Measurements from ENCODE around the gene COL20A1. TPM values are rescaled to one million over a fixed set of nuclear protein-coding genes. Genes with fewer than 3 reads are reported as not detected.
A peak's percentile ranks its signal among the peaks of the same experiment; 100 is the strongest.
"Not testable (repeated sequence)": the region's sequence is repeated elsewhere in the genome, so short reads cannot be mapped to it uniquely, and the experiment has no call there.

COL20A1 gene
- total RNA-seq, 1 donor from 2014 or later: not detected

DNA sequence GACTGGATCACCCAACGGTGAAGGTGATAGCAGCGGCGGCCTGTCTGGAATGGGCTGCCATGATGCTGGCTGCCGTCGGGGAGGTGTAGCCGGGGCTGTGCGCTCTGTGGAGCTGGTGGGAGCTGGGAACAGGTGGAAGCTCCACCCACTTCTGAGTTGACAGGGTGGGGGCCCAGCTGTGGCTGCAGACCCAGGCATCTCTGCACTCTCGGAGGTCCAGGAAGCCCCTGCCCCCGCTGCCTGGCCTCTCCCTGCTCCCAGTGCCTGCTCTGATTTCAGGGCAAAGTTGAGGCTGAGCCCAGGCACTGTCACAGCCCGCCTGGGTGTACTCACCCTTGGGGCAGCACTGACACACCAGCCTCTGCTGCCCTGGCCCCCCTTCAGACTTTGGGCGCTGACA lies 86.3 kb downstream of the COL20A1 start:
- no peak overlapping the region for H3K4me3 ChIP-seq
- intact Hi-C loops (cut with DNase I): loop anchor here (5.0 kb wide), 1 partner anchor 67 kb away; no protein-coding TSS in a partner anchor
- no peaks in the 10 kb centered on the region for H3K27me3 ChIP-seq

DNA sequence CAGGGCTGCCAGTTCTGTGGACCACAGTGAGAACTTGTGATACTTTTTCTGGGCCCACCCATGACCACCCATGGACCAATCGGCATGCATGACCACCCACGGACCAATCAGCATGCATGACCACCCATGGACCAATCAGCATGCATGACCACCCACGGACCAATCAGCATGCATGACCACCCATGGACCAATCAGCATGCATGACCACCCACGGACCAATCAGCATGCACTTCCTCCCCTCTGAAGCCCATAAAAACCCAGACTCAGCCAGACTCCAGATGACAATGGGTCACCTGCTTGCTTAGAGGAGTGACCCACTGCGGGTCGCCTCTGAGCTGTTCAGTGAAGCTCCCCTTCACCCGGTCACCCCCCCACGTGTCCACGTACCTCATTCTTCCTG lies 86.9 kb downstream of the COL20A1 start:
- H3K4me1 ChIP-seq; DNase-seq (ENCODE audit: extremely low spot score in 2 of 2); H3K9me3 ChIP-seq; H3K36me3 ChIP-seq; H3K27ac ChIP-seq; H3K4me3 ChIP-seq; H3K27me3 ChIP-seq: not testable (repeated sequence)
- intact Hi-C loops (cut with DNase I): loop anchor here (5.0 kb wide), 1 partner anchor 68 kb away; no protein-coding TSS in a partner anchor

More for the DNA sequence above, 86.3 kb downstream of the COL20A1 start:
- DNase-seq (ENCODE audit: extremely low spot score in 2 of 2): no peak
- Histone ChIP-seq H3K27ac (no peak overlapping the region), H3K9me3 (no peaks in the 10 kb centered on the region), H3K36me3 (no peaks in the 10 kb centered on the region), H3K4me1 (no peaks in the 10 kb centered on the region)
- TF ChIP-seq, protein P1, sequence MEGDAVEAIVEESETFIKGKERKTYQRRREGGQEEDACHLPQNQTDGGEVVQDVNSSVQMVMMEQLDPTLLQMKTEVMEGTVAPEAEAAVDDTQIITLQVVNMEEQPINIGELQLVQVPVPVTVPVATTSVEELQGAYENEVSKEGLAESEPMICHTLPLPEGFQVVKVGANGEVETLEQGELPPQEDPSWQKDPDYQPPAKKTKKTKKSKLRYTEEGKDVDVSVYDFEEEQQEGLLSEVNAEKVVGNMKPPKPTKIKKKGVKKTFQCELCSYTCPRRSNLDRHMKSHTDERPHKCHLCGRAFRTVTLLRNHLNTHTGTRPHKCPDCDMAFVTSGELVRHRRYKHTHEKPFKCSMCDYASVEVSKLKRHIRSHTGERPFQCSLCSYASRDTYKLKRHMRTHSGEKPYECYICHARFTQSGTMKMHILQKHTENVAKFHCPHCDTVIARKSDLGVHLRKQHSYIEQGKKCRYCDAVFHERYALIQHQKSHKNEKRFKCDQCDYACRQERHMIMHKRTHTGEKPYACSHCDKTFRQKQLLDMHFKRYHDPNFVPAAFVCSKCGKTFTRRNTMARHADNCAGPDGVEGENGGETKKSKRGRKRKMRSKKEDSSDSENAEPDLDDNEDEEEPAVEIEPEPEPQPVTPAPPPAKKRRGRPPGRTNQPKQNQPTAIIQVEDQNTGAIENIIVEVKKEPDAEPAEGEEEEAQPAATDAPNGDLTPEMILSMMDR (IDR thresholded peaks at IDR 0.05): no peak
- TF ChIP-seq POLR2A (IDR thresholded peaks at IDR 0.05): no peak
- no peak for TF ChIP-seq POLR2AphosphoS5 (IDR thresholded peaks at IDR 0.05; ENCODE audit: insufficient read depth in 1 of 2, low read depth in 1 of 2)

DNA sequence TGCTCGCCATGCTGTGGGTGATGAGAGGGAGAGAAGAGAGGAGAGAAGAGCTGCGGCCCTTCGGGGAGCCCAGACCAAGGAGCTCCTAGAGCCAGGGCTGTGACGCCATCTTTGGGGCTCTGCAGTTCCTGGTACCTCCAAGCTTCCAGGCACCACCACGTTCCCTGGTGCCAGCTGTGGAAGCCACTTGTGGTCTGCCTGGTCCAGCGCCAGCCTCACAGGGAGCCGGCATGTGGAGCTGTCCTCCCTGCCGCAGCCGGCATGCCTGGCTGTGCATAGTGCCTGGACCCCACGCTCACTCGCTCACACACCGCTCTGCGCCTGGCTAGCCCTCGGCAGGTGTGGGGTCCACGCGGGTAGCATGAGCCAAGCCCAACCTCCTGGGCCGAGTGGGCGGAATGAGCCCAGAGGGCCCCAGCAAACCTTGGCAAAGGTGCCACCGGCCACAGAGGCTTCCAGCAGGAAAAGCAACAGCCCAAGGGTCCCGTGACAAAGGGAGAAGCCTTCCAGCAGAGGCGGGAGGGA lies 87.4 kb downstream of the COL20A1 start:
- H3K4me1 ChIP-seq: no peaks in the 10 kb centered on the region
- H3K27me3 ChIP-seq: no peaks in the 10 kb centered on the region
- H3K36me3 ChIP-seq: no peaks in the 10 kb centered on the region
- H3K4me3 ChIP-seq: no peak overlapping the region
- H3K9me3 ChIP-seq: no peaks in the 10 kb centered on the region
- TF ChIP-seq POLR2A (IDR thresholded peaks at IDR 0.05) (no peak), POLR2AphosphoS5 (IDR thresholded peaks at IDR 0.05; ENCODE audit: insufficient read depth in 1 of 2, low read depth in 1 of 2) (no peak)
- TF ChIP-seq, protein P1 (IDR thresholded peaks at IDR 0.05): no peak
- no peak overlapping the region for H3K27ac ChIP-seq
- intact Hi-C loops (cut with DNase I): no loop called here
- no peak for DNase-seq (ENCODE audit: extremely low spot score in 2 of 2)

DNA sequence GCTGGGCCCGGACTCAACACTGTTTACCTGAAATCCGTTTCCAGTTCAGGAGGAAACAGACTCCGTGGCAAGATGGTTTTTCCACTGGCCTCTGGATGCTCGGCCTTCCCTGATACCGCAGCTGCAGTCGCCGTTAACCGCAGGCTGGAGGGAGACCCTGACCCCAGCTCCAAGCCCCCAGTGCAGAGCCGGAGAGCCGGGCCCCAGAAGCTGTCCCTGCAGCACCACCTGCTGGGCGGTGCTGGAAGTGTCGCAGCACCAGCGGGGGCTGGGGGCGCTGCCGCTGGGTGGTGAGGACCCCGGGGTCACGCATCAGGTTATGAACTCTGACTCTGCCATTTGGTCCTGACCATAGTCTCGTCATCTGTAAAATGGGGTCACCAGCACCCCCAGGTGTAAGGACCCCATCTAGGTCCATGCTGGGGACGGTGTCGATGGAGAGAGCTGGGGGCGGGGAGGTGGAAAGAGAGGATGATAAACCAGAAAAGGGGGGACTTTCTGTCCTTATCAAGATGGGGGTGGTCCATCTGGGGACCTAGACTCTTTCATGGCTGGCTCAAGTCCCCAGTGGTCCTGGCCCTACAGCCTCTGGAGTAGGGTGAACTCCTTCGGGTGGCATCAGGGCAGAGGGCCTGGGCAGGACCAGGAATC lies 88.9 kb downstream of the COL20A1 start:
- TF ChIP-seq, protein P1 (IDR thresholded peaks at IDR 0.05): peak; percentile 44 to 79 (median 69)
- TF ChIP-seq POLR2A (IDR thresholded peaks at IDR 0.05): no peak
- no peak for TF ChIP-seq POLR2AphosphoS5 (IDR thresholded peaks at IDR 0.05; ENCODE audit: insufficient read depth in 1 of 2, low read depth in 1 of 2)
- H3K4me3 ChIP-seq: no peak overlapping the region
- H3K4me1 ChIP-seq: no peaks in the 10 kb centered on the region
- H3K27ac ChIP-seq: no peak overlapping the region
- DNase-seq (ENCODE audit: extremely low spot score in 2 of 2): no peak
- H3K36me3 ChIP-seq: no peaks in the 10 kb centered on the region
- peaks cover 3% of the 10 kb centered on the region for H3K9me3 ChIP-seq
- intact Hi-C loops (cut with DNase I): no loop called here
- H3K27me3 ChIP-seq: no peaks in the 10 kb centered on the region

DNA sequence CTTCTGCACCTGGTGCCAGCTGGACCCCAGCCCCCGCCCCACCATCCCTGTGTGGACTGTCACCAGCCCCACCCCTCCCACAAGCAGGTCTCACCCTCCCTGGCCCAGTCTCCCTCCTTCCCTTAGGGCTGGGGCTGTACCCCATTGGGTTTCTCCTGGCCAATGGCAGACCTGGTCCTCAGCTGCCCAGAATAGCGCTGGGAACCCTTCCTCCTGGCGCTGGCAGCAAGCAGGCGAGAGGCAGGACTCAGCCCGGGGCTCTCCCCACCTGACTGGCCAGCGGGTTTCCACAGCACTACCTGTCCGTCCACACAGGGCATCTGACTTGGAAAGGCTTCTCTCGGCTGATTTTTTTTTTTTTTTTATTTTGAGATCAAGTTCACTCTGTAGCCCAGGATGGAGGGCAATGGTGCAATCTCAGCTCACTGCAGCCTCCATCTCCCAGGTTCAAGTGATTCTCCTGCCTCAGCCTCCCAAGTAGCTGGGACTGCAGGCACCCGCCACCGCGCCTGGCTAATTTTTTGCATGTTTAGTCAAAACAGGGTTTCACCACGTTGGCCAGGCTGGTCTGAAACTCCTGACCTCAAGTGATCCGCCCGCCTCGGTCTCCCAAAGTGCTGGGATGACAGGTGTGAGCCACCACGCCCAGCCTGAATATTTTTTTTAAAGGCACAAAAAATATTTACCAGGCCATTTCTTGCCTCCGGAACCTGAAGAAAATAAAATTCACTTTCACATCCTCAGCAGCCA lies 89.7 kb downstream of the COL20A1 start:
- intact Hi-C loops (cut with DNase I): no loop called here
- no peak for TF ChIP-seq POLR2A (IDR thresholded peaks at IDR 0.05)
- no peaks in the 10 kb centered on the region for H3K4me1 ChIP-seq
- no peak overlapping the region for H3K27ac ChIP-seq
- no peak for DNase-seq (ENCODE audit: extremely low spot score in 2 of 2)
- peaks cover 3% of the 10 kb centered on the region for H3K9me3 ChIP-seq
- H3K36me3 ChIP-seq: no peaks in the 10 kb centered on the region
- H3K27me3 ChIP-seq: no peaks in the 10 kb centered on the region
- no peak overlapping the region for H3K4me3 ChIP-seq

DNA sequence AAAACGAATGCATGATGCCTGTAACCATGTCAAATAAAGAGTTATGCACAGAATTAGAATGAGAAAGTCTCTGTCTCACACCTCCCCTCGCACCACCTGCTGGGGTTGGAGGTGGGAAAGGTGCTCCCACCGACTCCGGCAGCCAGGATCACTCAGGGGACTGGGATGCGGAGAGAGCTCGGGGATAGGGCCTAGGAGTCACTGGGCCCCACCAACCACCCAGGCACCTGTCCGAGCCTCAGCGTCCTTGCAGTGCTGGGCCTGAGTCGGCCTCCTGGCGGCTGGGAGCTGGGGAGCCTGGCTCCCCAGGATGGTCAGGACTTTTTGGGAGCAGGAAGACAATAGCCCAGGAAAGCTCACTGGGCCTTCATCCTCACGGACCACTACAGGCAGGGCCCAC lies 90.6 kb downstream of the COL20A1 start:
- intact Hi-C loops (cut with DNase I): no loop called here
- Histone ChIP-seq H3K36me3 (no peaks in the 10 kb centered on the region), H3K27me3 (no peaks in the 10 kb centered on the region), H3K9me3 (peaks cover 3% of the 10 kb centered on the region), H3K4me3 (no peak overlapping the region), H3K27ac (no peak overlapping the region), H3K4me1 (no peaks in the 10 kb centered on the region)
- DNase-seq (ENCODE audit: extremely low spot score in 2 of 2): no peak
- TF ChIP-seq POLR2AphosphoS5 (IDR thresholded peaks at IDR 0.05; ENCODE audit: insufficient read depth in 1 of 2, low read depth in 1 of 2): no peak
- TF ChIP-seq, protein P1 (IDR thresholded peaks at IDR 0.05): no peak

Data from vagina (tissue), 2 donors.